Ascending aorta (tissue), 2 donors: ENCODE data around the gene ENKUR. TPM values are rescaled to one million over a fixed set of nuclear protein-coding genes. Genes with fewer than 3 reads are reported as not detected.

Experiments
- DNase-seq, 2 donors: peaks; one replicate each; pipeline ENCODE4 v3.0.0-alpha.2; 2019; ENCODE audit warnings: low spot score in 2 of 2
- H3K27ac ChIP-seq, 2 donors: fragments of 200-600 bp; sonication (generic); one replicate each; pipeline ENCODE4 v1.5.1; 2016 to 2017; ENCODE audit warnings: mild to moderate bottlenecking in 1 of 2
- H3K27me3 ChIP-seq: fragments of 200-600 bp; sonication (generic); one replicate; pipeline ENCODE4 v1.5.1; 2017
- H3K36me3 ChIP-seq, 2 donors: fragments of 200-600 bp; sonication (generic); one replicate each; pipeline ENCODE4 v1.5.1; 2016
- H3K4me1 ChIP-seq, 2 donors: fragments of 200-600 bp; sonication (generic); one replicate each; pipeline ENCODE4 v1.5.1; 2016 to 2017; ENCODE audit warnings: mild to moderate bottlenecking in 1 of 2
- H3K4me3 ChIP-seq, 2 donors: fragments of 200-600 bp; sonication (generic); one replicate each; pipeline ENCODE4 v1.5.1; 2016 to 2017; ENCODE audit warnings: mild to moderate bottlenecking in 1 of 2
- H3K9me3 ChIP-seq, 2 donors: fragments of 200-600 bp; sonication (generic); one replicate each; pipeline ENCODE4 v1.5.1; 2016
- intact Hi-C: fragments of 100-400 bp; cut with DNase I; formaldehyde crosslinking; loops from one replicate; pipeline ENCODE4 v1.15.1; 2023
- total RNA-seq: library from RNA; depleted of rRNA; stranded (reverse); fragments of >200 nt; gene quantifications from one replicate; pipeline ENCODE4 v1.1.0, GENCODE V29; 2016
- TF ChIP-seq, protein P1 (sequence below), 3 experiments: fragments of 200-600 bp in 2 of 3; fragments of 450-650 bp in 1 of 3; sonication (generic) in 2 of 3; IDR thresholded peaks; one replicate each; pipeline ENCODE4 v1.5.1; 2016 to 2019; ENCODE audit warnings: antibody characterized with exemption in 3 of 3, mild to moderate bottlenecking in 1 of 3, moderate library complexity in 1 of 3

The ENKUR gene
- total RNA-seq, 1 donor from 2014 or later = not detected

DNA sequence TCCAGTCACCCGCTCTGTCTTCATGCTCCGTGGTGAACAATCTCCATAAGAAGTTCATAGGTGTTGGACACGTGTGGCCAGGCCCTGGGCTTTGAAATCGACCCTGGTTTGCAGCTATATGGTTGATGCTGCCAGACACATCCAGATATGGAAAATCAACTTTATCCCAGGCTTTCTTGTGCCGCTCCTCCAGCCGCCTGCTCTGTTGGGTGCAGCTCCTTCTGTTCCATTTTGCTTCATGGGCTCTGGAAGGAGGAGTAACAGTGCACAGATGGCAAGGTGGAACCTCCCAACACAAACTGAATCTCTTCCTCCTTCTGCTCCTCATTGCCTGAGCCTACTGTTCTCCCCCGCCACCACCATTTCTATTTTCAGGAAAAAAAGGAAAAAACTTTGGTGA is 45.2 kb upstream of the ENKUR start:
- Histone ChIP-seq H3K4me1 (peaks cover 2 to 28% of the 10 kb centered on the region in 2 donors), H3K9me3 (no peaks in the 10 kb centered on the region), H3K36me3 (no peaks in the 10 kb centered on the region), H3K4me3 (no peak overlapping the region), H3K27me3 (no peaks in the 10 kb centered on the region), H3K27ac (peak overlapping the region; percentile 81 to 84)
- TF ChIP-seq, protein P1, sequence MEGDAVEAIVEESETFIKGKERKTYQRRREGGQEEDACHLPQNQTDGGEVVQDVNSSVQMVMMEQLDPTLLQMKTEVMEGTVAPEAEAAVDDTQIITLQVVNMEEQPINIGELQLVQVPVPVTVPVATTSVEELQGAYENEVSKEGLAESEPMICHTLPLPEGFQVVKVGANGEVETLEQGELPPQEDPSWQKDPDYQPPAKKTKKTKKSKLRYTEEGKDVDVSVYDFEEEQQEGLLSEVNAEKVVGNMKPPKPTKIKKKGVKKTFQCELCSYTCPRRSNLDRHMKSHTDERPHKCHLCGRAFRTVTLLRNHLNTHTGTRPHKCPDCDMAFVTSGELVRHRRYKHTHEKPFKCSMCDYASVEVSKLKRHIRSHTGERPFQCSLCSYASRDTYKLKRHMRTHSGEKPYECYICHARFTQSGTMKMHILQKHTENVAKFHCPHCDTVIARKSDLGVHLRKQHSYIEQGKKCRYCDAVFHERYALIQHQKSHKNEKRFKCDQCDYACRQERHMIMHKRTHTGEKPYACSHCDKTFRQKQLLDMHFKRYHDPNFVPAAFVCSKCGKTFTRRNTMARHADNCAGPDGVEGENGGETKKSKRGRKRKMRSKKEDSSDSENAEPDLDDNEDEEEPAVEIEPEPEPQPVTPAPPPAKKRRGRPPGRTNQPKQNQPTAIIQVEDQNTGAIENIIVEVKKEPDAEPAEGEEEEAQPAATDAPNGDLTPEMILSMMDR (IDR thresholded peaks at IDR 0.05) = no peak
- no peak for DNase-seq
- intact Hi-C loops = loop anchor here (5.0 kb wide), 2 partner anchors 104 to 339 kb away; partner anchors contain the start of gene ARHGAP21

DNA sequence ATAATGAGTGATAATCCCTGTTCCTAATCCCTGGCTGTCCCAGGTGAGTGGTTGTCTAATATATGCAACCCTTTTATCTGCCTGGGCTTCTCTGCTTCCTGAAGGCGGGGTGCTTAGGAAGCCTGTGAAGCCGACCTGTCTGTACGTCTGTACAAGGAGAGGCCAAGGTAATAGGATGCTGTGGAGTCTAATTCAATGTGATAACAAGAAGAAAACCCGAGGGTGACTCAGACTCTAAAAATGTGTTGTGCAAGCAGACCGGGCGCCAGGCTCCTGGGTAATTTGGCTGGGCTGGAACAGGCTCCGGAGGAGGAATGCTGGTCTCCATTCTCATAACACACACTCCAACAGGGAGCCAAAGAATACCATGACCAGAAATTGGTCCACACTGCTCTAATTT is 44.0 kb upstream of the ENKUR start:
- Histone ChIP-seq H3K4me3 (no peak overlapping the region), H3K27ac (peak overlapping the region; percentile 7 to 43), H3K9me3 (no peaks in the 10 kb centered on the region), H3K27me3 (no peaks in the 10 kb centered on the region), H3K36me3 (no peaks in the 10 kb centered on the region), H3K4me1 (peaks cover 2 to 28% of the 10 kb centered on the region in 2 donors)
- TF ChIP-seq, protein P1 (IDR thresholded peaks at IDR 0.05) = no peak
- peak; percentile 47 to 91 for DNase-seq
- intact Hi-C loops = loop anchor here (5.0 kb wide), 2 partner anchors 103 to 338 kb away; partner anchors contain the start of gene ARHGAP21

DNA sequence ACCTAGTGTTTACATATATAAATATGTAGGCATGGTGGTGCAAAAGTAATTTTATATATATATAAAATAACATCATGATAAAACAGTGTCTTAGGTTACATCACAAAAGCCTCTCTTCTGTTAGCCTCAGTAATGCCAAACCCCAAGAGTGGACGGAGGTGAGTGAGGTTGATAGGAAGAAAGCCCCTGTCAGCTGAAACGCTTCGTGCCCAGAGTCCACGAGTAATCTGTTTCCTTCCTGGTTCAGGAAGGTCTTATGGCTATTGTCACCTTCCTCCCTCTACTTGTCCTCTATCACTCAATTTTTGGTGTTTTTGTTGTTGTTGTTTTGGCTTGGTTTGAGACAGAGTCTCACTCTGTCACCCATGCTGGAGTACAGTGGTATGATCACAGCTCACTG is 41.9 kb upstream of the ENKUR start:
- TF ChIP-seq, protein P1 (IDR thresholded peaks at IDR 0.05) = no peak
- intact Hi-C loops = no loop called here
- H3K27me3 ChIP-seq = no peaks in the 10 kb centered on the region

DNA sequence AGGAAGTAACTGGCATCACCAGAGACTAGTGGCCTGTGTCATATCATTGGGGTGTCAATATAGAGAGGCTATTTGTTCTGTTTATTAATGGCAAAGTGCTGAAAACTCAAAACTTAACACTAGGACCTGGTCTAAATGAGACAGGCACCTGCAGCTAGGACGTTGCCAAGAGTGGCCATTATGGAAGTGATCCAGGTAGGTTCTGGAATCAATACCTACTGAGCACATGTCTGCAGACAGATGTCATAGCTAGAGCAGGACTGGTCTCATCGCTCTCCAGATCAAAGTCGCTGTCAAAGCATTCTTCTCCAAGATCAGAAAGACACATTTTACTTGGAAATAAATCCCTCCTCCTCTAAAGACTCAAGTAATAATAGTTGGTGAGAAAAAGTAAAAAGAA is 40.8 kb upstream of the ENKUR start:
- intact Hi-C loops = no loop called here
- Histone ChIP-seq H3K27ac (no peak overlapping the region), H3K36me3 (no peaks in the 10 kb centered on the region), H3K9me3 (no peaks in the 10 kb centered on the region), H3K27me3 (no peaks in the 10 kb centered on the region), H3K4me1 (peaks cover 2 to 18% of the 10 kb centered on the region in 2 donors), H3K4me3 (no peak overlapping the region)
- no peak for DNase-seq
- TF ChIP-seq, protein P1 (IDR thresholded peaks at IDR 0.05) = no peak

More for the DNA sequence above, 41.9 kb upstream of the ENKUR start:
- no peak overlapping the region for H3K27ac ChIP-seq
- peaks cover 2 to 27% of the 10 kb centered on the region in 2 donors for H3K4me1 ChIP-seq
- DNase-seq = no peak
- H3K4me3 ChIP-seq = no peak overlapping the region
- no peaks in the 10 kb centered on the region for H3K9me3 ChIP-seq
- H3K36me3 ChIP-seq = no peaks in the 10 kb centered on the region

DNA sequence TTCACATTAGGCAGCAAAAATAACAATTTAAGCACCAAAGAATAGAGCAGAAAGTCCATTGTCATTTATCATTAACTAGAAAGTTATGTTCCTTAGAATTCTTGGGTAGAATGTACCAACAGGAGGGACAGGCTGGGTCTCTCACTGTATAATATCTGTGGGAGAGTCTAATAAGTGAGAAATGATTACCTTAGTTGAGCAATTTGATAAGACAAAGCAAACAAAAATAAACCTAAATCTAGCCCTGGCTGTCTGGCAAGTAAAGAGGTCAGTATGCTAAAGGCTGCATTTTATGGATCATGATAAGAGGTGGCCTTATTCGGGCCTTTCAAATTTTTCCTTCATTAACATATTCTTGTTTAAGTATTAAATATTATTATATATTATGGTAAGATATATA is 36.1 kb upstream of the ENKUR start:
- H3K9me3 ChIP-seq = no peaks in the 10 kb centered on the region
- DNase-seq = no peak
- H3K27me3 ChIP-seq = no peaks in the 10 kb centered on the region
- H3K4me1 ChIP-seq = peaks cover 0 to 7% of the 10 kb centered on the region in 2 donors
- no peak overlapping the region for H3K27ac ChIP-seq
- no peak overlapping the region for H3K4me3 ChIP-seq
- no peaks in the 10 kb centered on the region for H3K36me3 ChIP-seq
- intact Hi-C loops = no loop called here
- TF ChIP-seq, protein P1 (IDR thresholded peaks at IDR 0.05) = no peak

DNA sequence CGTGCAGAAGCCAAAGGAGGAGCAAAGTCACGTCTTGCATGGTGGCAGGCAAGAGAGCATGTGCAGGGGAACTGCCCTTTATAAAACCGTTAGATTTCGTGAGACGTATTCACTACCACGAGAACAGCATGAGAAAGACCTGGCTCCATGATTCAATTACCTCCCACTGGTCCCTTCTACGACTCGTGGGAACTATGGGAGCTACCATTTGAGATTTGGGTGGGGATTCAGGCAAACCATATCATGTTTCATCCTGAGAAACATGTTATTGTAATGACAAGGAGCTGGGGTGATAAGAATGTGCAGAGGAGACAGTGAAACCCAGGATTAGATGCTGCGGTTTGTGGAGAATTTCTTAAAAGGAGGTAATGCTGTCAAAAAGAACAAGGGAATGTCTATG is 34.4 kb upstream of the ENKUR start:
- no peak for DNase-seq
- intact Hi-C loops = no loop called here
- no peaks in the 10 kb centered on the region for H3K36me3 ChIP-seq
- H3K9me3 ChIP-seq = no peaks in the 10 kb centered on the region
- TF ChIP-seq, protein P1 (IDR thresholded peaks at IDR 0.05) = no peak
- no peak overlapping the region for H3K4me3 ChIP-seq
- H3K27ac ChIP-seq = no peak overlapping the region
- H3K4me1 ChIP-seq = peaks cover 0 to 7% of the 10 kb centered on the region in 2 donors
- no peaks in the 10 kb centered on the region for H3K27me3 ChIP-seq
